ENCODE results near the gene GP1BB.
A peak's percentile ranks its signal among the peaks of the same experiment; 100 is the strongest.

The GP1BB gene

DNA sequence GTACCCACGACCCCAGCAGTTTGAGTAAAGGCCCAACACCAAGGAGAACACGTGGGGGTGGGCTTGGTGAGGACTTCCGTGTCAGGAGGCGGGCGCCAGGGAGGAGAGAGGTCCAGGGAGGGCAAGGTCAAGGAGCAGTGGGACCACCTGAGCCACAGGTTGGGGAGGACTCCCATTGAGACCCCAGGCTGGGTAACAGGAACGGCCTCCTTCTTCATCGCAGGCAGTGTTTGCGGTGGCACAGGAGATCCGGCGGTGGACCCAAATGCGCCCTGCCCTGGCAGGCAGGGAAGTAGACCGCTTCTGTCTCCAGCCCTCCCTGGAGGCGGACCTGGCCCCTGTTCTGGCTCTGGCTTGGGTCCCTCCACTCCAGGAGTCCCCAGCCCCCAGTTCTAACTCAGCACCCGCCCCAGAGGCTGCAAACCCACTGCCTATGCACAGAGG, 31.4 kb downstream of the GP1BB start:
- no peak overlapping the region for H3K4me3 ChIP-seq (ENCODE audit: low read depth, low read length)

DNA sequence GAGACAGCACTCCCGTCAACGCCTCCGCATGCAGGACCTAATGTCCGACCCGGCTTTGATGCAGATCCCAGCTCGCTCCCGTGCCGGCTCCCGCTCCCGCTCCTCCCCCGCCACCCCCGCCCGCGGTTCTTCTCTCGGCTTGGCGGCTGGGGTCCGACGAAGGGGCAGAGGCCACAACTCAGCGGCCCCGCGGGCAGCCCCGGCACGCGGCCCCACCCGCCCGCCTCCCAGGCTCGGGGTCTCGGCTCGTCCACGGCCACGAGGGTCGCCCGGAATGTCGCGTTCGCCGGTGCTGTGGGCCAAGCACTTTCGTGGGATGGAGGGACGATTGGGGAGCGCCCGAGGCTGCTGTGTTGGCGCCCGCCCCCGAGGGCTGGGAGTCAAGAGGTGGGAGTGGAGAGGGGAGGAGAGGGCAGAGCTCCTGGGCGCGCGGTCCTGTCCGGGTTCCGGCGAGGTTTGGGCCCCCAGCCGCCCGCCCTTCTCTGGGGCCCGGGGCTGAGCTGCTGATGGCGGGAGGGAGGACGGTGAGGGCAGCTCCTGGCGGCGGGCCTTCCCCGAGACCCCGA, 31.9 kb downstream of the GP1BB start:
- H3K4me3 ChIP-seq (ENCODE audit: low read depth, low read length) = no peak overlapping the region

DNA sequence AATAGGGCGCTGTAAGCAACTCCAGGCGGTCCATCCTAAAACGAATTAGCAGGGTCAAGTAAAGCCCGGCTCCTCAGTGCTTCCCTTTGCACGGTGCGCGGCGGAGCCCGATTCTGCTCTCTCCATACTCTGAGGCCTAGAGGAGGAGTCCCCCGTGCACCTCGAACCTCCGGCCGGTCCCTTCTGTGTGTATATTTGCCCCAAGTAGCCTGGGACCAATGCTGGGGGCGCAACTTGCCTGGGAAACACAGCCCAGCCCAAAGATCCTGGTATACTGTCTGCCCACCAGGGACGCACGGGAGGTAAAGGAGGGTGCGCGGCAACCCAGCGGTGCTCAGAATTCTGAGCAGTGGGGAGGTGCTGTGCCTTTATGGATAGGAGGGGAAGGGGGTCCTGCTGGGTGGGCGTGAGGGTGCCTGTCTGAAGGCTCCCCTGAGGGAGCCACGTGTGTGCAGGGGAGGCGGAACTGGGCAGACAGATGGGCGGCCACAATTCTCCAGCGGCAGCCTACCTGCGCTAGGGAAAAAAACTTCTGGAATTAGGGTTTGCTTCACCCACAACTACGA, 32.5 kb downstream of the GP1BB start:
- H3K4me3 ChIP-seq (ENCODE audit: low read depth, low read length) = no peak overlapping the region

DNA sequence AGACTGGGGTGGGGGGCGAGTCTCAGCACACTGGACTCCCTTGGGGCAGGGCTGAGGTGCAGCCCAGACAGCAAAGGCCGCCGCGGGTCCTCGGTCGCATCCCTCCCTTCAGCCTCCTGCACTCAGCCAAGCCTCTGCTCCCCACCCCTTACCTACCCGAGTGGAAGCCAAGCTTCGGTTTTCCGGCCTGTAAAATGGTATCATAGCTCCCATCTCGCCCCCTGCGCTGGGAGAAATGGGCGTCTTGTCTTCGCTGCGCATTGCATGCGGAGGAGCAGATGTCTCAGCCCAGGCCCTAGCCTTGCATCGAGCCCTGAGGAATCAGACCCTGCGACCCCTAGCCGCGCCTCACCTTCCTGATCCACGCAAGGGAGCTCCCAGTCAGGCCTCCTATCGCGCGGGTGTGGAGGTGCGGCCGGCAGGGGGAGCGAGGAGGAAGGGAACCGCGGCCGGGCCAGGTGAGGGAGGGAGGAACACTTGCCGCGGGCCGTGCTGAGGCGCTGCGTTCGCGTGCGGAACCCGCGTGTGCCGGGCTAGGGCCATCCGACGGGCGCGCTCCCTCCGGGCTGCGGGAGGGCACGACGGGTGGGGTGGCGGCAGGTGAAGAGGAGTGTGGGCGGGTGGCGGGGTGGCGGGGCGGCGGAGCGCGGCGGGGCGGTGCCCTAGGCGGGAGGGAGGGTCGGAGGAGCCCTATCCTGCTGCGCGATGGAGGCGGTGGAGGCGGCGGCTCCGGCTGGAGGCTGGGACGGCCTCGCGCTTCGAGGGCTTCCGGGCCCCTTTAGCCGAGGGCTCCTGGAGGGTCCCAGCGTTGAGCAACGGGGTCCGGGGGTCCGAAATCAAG, 33.2 kb downstream of the GP1BB start:
- no peak overlapping the region for H3K4me3 ChIP-seq (ENCODE audit: low read depth, low read length)

DNA sequence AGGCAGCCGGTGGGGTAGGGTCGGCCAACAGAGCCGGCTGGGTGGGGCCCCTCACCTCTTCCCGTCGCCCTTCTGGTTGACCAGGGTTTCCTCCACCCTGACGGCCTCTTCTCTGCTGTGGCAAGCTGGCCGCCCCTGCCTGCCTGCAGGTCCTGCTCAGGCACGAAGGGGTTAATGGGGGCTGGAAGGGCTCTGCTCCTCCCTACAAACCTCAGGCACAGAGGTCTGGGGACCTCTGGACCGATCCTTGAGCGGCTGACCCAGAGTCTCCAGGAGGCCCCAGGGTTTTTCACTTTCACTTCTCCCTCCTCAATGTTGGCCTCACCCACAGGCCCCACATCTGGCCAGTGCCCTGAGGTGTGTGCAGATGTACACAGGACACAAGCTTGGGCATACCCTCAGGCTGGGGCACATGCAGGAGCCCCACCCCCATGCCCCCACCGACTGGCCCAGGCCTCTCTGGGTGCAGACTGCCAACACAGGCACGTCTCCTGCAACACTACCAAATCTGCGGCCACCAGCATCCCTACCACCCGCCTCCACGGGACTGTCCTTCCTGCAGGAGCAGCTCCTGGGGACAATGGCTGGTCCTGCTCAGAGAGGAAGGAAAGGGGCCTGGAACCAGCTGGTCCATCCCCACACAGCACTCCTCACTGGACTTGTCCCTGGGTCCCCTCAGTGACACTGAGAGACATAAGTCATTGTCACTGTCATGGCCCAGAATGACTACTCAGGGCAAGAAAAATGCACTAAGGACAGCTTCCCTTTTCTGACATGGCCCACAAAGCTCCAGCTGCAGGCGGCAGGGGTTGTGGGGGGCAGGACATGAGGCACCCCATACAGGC, 34.0 kb downstream of the GP1BB start:
- H3K4me3 ChIP-seq (ENCODE audit: low read depth, low read length) = no peak overlapping the region

DNA sequence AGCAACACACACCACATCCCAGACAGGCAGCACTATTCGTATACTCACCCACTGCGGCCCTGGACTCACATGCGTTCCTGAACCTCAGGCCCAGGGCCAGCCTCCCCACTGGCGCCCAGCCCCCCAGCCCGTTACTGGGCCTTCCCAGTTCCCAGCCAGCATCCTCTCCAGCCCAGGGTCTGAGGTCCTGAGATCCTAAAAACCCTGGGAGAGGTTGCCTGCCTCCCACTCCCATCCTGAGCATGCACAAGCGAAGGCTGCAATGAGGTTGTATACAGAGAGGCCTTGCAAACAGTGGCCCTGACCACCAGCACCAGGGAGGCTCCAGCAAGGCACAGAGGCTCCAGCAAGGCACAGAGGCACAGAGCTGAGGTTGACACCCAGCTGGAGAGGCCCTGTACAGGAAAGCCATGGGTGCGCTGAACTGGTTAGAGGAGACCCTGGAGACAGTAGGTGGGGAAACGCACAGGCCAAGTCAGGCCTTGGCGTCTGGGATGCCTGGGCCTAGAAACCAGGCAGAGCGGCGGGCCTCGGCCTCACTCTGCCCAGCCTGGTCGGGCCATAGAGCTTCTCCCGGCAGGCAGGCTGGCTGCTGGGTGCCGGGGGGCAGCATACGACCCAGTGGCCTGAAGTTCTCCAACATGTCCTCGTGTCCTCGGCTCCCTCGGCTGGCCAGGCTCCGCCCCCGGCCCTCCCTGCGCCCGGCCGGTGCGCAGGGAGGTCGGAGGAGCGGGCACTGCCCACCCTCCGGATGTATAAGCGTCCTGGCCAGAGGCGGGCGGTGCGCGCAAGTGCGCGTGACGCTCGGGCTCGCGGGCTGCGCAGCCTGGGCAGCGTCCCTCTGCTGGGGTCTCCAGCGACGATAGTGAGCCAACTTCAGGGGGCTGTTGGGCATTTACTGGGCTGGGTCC, 34.9 kb downstream of the GP1BB start:
- no peak overlapping the region for H3K4me3 ChIP-seq (ENCODE audit: low read depth, low read length)

DNA sequence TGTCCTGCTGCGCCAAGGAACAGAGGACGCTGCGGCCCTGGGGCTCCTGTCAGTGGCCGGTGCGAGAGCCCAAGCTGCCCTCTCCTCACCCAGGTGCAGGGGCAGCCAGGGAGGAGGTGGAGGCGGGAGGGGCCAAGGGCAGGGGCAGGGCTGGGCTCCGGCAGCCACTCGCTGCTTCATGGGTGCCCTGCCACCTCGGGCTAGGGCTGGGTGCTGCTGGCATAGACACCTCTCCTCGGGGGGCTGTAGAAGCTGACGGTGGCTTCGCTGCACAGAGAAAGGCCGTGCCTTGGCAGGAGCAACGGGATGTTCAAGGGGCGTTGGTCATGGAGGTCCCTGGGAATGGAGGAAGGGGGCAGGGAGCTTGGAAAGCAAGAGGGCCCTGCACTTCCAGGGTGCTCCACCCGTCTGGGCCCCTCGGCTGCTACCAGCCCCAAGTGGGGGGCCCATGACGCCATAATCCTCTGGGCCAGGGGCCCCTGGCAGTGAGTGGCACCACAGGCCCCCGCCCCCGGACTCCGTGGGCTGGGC, 35.6 kb downstream of the GP1BB start:
- H3K4me3 ChIP-seq (ENCODE audit: low read depth, low read length) = no peak overlapping the region

DNA sequence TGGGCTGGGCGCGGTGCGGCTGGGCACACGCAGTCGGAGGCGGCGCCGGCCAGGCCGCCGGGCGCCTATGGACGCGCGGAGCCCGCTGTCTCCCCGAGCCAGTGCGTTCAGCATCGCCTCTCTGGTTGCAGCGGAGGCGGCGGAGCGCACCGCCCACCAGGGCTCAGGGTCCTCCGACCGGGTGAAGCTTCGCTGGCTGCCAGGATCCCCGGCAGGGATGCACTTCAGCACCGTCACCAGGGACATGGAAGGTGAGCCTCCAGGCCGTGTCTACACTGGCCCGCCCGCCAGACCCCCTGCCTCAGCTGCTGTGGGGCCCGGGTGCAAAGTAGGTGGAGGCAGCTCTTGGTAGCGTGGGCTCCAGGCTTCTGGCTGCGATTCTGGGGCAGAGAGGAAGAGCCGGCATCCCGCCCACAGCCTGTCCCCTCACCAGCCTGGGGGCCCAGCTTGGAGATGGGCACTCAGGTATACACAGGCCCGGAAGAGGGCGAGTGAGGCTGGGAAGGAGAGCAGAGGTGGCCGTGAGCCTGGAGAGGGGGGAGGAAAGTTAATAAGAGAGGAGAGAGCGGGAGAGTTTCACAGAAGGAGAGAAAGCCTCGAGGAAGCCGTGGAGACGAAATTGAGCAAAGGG, 36.2 kb downstream of the GP1BB start:
- no peak overlapping the region for H3K4me3 ChIP-seq (ENCODE audit: low read depth, low read length)

DNA sequence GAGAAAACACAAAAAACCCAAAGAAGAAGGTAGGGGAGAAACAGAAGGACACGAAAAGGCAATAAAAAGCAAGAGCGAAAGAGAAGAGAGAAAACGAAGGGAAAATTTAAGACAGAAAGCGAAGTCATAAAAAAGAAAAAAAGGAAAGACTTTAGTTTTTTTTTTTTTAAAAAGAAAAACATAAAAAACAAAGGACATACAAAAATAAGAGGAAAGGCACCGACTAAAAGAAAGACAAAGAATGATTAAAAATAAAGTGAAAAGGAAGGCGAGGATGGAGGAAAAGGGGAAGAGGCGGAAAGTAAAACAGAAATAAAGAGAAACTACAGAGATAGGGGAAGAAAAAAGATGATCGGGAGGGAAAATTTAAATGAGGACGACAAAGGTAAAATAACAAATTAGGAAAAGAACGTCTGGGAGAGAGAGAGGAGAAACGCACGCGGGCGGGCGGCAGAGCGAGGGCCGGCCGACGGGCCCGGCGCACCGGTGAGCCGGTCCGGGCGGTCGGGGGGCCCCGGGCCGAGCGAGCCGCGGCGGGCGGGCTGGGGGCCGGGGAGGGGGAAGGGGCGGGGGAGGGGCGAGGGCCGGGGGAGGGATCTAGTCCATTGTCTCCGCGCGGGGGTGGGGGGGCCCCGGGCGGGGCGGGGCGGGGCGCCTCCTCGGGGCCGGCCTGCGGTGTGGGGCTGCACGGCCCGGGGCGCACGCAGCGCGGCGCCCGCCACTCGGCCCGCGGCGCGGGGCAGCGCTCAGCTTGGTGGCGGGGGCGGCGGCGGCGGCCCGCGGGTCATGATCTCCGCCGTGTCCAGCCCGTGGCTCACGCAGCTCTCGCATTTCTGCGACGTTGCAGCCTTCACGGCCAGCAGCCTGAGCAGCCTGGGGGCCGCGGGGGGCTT, 37.0 kb downstream of the GP1BB start, which contains the start of gene TBX1:
TBX1 (plus strand) TSS at position 721 of the 893 bp plus-strand sequence; CDS start at position 787, 66 bp downstream.
- peak within 1 kb of the TSS; percentile 13 for H3K4me3 ChIP-seq (ENCODE audit: low read depth, low read length)

DNA sequence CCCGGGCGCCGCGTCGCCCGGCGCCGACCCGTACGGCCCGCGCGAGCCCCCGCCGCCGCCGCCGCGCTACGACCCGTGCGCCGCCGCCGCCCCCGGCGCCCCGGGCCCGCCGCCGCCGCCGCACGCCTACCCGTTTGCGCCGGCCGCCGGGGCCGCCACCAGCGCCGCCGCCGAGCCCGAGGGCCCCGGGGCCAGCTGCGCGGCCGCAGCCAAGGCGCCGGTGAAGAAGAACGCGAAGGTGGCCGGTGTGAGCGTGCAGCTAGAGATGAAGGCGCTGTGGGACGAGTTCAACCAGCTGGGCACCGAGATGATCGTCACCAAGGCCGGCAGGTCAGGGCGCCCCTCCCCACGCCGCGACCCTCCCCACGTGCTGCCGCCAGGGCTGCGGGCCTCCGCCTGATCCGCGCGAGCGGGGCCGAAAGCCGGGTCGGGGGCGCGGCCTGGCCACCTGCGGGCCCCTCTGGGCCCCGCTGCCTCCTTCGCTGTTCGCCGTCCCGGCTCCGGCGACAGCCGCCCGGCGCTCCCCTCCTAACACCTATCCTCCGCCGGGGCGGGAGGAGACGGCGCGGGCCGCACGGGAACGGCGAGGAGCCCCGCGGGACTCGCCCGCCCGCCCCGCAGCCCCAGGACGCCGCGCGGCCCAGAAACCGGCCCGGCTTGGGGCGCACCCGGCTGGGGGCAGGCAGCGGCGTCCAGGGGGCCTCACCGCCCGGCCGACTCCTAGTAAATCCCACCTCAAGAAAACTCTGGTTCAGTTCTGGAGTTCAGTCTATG, 37.8 kb downstream of the GP1BB start:
- H3K4me3 ChIP-seq (ENCODE audit: low read depth, low read length) = peak overlapping the region; percentile 13

DNA sequence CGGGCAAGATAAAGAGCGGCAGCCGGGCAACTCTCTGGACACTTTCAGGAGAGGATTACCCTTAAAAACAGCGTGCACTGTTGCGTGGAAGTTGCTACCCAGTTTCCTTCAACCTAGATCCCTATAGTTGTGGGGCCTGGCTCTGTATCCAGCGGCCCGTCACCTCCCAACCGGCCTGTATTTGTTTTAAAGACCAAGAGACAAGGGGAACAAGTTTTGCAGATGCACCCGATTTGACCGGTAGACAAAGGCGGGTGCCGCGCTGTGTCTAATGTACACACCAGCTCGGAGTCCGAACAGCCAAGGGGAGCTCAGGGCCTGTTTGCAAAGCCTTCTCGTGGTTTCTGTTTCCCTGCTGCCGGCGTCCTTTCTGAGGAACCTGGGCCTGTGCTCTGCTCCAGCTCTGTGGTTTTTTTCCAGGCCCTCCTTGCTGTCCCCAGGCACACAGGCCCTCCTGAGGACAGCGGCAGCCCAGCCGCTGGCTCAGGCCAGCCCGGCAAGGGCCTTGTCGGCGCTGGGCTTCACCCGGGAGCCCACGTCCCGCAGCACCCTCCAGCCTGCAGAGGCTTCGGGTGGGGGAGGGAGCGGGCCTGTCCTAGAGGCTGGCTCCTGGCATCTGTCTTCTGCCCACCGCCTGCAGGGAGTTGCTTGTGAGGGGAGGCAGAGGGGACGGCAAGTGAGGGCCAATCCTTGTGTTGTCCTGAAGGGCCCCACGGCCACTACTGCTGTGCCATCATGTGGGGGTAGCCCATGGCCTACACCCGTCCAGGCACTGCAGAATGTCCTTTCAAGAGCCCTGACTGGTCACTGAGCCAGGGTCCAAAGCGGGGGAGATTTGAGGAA, 38.6 kb downstream of the GP1BB start:
- no peak overlapping the region for H3K4me3 ChIP-seq (ENCODE audit: low read depth, low read length)

DNA sequence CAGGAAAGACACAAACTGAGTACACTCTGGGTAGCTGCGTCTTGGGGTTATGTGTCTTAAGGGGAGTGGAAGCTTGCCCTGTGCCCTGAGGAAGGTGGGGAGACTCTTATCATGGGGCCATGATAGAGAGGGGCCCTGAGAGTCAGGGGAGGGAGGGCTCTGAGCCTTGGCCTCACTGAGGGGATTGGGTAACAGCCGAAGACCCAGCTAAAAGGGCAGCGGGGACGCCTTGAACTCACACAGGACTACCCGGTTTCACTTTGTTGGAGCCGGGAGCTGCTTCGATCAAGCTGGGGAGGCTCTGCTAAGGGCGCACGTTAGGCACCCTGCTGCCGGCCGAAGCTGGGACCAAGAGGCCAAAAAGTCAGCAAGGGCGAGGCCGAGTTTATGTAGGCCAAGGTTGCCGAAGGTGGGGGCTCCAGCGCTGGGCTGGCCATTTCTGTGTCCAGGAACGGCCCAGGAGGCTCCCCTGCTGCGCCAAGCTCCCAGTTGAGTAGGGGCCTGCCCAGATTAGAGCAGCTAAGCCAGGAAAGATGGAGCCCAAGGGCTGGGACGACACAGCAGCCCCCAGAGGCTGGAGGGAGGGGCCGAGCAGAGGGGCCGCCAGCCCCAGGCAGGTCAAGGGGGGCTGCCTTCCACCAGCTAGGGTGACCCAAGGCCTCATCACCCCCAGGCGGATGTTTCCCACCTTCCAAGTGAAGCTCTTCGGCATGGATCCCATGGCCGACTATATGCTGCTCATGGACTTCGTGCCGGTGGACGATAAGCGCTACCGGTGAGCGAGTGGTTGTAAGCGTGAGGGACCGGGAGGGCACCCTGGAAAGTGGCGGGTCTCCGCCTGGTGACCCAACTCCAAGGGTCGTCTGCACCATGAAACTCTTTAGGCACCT, 39.5 kb downstream of the GP1BB start:
- no peak overlapping the region for H3K4me3 ChIP-seq (ENCODE audit: low read depth, low read length)

DNA sequence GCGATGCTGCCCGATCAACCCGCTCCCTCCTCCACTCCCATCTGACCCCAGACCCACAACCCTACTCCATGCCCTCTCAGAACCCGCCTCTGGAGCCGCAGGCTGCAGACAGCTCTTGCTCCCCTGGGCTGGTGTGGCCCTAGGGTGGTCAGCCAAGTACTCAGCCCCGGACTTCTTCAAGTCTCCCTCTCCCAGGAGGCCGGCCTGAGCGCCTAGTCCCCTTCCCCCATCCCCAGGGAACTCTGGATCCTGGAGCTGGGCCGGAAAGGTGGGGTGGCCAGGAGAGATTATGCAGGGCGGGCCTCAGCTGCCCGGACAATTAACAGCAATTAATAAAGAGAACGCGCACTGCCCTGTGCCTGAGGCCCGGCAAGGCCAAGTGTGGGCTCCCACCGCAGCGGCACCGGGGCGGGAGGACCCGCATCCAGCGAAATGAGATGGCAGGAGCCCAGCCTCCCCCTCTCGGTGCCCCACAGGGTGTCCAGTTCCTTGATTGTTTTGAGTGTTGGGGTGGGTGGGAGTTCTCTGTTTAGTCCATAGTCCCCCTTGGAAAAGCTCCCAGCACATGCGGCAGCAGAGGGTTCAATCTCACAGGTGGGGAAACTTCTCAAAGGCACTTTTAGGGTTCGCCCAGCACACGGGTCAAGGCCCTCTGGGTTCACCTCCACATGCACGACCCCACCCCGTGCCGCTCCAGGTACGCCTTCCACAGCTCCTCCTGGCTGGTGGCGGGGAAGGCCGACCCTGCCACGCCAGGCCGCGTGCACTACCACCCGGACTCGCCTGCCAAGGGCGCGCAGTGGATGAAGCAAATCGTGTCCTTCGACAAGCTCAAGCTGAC, 40.3 kb downstream of the GP1BB start:
- H3K4me3 ChIP-seq (ENCODE audit: low read depth, low read length) = no peak overlapping the region

DNA sequence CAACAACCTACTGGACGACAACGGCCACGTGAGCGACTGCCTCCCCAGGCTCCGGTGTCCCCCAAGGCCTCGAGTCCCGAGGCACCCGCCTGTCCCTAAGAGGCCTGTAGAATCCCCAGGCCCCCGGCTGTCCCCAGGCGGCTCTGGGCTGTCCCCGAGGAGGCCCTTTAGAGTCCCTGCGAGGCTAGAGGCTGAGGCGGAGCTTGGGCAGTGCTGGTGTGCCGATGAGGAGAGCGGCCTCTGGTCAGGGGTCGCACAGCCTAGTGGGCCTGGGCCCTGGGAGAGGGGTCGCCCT, 40.9 kb downstream of the GP1BB start:
- no peak overlapping the region for H3K4me3 ChIP-seq (ENCODE audit: low read depth, low read length)

All from iPS-11a (cell line).